ENCODE data around the gene TRERF1.

Gene TRERF1

GRCh38 chr6:42366011-42366705 is 85.6 kb downstream of the TRERF1 start:
- DNase-seq: no peak

DNA sequence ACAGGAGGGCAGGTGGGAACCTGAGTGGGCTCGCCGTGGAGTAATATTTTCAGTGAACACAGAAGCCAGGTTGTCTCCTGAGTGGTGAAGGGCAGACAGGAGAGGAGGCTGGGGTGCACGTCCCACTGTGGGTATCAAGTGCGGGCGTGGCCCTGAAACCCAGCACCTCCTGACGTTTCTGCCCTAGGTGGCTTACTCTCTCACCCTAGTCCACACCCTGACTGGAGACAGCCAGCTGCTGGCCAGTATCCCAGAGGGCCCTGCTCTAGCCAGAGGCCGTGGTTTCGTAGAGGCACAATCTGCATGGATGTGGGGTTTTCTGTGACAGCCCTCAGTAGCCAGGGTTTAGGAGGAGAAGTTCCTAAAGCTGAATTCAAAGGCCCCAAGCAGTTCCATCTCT is 86.7 kb downstream of the TRERF1 start:
- no peak for DNase-seq

DNA sequence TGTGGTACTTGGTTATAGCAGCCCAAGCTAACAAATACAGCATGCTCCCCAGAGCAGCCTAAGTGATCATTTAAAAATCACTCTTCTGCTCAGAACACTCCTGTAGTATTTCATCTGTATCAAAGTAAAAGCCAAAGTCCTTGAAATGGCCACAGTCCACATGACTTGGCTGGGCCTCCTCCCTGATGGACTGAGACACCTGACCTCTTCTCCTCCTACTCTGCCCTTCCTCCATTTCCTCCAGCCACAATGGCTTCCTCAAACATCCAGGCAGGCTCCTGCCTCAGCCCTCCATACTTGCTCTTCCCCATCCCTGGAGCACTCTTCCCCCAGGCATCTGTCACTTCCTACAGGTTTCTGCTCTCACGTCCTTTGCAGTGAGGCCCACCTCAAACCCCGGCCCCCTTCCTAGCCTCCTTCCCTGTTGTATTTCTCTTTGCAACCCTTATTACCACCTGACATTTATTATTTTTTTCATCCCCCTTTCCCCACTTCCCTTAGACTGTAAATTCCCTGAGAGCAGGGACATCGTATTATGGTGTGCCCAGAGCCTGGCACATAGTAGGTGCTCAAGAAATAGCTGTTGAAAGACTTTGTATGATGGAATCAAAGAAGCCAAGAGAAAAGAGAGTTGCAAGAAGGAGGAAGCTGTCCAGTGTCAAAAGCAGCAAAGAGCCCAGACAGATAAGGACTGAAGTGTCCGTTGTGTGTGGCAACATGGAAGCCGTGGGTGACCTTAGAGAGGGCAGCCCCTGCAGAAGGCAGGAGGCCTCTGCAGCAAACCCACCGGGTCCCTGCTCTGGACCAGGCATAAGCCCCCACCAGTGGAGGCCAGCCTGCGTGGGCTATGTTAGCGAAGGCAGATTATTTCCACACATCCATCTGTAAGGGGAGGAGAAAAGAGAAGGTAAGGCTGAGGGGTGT is 87.5 kb downstream of the TRERF1 start:
- no peak for DNase-seq

DNA sequence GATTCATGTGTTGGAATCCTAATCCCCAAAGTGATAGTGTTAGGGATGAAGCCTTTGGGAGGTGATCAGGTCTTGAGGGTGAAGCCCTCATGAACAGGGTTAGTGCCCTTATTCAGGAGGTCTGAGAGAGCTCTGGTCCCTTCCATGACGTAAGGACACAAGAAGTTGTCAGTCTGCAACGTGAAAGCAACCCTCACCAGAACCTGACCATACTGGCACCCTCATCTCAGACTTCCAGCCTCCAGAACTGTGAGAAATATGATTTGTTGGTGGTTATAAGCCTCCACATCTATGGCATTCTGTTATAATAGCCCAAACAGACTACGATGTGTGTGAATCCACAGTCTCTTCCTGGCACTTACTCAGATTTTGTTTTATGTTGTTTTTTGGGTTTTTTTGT is 90.7 kb downstream of the TRERF1 start:
- no peak for DNase-seq

DNA sequence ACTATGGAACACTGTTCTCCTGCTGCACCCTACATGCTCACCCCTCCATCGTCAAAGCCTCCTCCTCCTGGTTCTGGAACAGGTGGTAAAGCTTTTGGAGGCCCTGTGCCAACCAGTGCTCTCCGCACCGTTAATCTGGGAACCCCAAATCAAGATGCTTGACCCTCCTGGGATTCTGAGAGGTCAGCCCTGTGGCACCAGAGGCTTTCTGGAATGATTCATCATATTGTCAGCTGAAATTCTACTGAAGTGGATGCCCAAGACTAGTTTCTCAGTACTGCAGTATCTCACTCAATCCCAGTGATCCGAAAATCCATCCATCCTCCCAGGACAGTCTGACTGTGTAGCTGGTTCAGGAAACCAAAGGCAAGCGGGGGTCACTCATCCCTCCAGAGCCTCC is 92.7 kb downstream of the TRERF1 start:
- no peak for DNase-seq

GRCh38 chr6:42355416-42355815 is 96.3 kb downstream of the TRERF1 start:
- DNase-seq: no peak

DNA sequence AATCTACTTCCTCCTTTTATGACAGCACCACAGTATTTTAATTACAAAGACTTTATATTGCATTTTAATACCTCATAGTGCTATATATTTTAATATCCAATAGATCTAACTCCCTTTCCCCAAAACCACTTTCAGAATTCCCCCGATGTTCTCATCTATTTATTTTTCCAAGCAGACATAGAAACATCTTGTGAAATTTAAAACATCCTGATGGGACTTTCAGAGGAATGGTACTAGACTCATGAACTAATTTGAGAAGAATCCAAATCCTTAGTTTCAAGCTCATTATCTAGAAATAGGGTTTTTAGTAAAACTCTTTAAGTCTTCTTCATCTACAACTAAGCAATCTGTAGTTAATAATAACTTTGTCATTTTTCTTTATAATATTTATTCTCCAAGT is 97.0 kb downstream of the TRERF1 start:
- no peak for DNase-seq

- DNase-seq: no peak
These were observed 98.7 kb downstream of the TRERF1 start for GRCh38 chr6:42352856-42353564.

- DNase-seq: no peak
These were observed 100.8 kb downstream of the TRERF1 start for GRCh38 chr6:42350911-42351310.

- no peak for DNase-seq
These were observed 101.8 kb downstream of the TRERF1 start for GRCh38 chr6:42349753-42350511.

DNA sequence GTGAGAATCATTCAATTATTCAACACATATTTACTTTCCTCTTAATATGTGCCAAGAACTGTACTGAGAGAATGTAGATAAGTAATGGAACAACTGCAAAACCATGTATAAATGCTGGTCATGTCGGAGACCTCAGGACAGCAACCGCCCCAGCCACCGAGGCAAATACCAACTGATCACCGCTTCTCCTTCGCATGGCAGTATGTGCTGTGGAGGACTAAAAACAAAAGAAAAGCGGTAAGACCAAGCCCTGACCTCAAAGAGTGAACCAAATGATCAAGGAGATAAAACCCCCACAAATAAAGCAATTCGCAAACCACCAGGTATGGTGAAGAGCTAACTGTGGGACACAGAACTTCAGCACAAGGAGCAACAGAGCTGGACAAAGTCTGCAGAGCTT is 104.3 kb downstream of the TRERF1 start:
- DNase-seq: no peak

GRCh38 chr6:42345696-42346416 is 105.9 kb downstream of the TRERF1 start:
- no peak for DNase-seq

- DNase-seq: no peak
These were observed 107.0 kb downstream of the TRERF1 start for GRCh38 chr6:42344756-42345155.

DNA sequence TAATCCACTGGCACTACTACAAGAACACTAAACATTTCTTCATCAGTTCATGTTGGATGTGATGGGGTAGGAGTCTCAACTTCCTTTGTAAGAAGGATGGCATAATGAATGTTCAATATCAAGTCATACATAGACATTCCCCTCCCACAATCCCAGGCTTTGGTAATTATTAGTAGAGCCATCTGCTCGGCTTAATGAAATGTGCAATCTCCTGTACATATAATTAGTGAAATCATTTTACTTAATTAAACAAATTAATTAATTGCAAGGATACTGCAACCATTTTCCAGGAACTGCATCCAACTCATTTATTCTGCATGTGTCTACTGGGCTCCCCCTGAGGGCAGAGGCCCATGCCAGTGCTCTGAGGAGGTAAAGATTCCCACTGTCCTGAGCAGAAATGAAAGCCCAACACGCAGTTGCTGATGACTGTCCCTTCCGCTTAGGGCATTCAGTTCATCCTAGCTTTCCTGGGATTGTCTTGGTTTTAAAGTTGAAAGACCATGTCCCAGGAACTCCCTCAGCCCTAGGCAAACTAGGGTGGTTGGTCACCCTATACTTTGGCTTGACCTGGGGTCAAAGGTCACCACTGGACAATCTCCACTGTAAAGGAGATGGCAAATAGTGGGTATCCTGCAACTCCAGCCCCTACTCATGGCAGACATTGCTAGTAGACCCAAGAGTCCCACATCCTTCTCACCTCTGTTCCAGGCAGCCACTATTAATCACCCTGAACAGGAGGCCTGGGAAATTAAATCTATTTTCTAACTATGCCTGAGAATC is 109.8 kb downstream of the TRERF1 start:
- no peak for DNase-seq

GRCh38 chr6:42341221-42341620 is 110.5 kb downstream of the TRERF1 start:
- DNase-seq: no peak

DNA sequence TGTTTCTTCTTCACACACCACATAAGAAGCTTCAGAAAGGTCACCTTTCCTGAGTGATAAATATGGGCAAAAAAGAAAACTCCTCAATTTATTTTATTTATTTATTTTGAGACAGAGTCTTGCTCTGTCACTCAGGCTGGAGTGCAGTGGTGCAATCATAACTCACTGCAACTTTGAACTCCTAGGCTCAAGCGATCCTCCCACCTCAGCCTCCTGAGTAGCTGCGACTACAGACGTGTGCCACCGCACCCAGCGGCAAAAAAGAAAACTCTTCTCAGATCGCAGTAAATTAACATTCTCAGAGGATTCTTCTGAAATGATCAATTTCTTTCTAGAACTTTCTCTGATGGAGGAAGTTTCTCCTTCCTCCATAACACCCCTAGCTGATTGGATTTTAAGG is 111.2 kb downstream of the TRERF1 start:
- no peak for DNase-seq

GRCh38 chr6:42339991-42340401 is 111.7 kb downstream of the TRERF1 start:
- DNase-seq: no peak

DNA sequence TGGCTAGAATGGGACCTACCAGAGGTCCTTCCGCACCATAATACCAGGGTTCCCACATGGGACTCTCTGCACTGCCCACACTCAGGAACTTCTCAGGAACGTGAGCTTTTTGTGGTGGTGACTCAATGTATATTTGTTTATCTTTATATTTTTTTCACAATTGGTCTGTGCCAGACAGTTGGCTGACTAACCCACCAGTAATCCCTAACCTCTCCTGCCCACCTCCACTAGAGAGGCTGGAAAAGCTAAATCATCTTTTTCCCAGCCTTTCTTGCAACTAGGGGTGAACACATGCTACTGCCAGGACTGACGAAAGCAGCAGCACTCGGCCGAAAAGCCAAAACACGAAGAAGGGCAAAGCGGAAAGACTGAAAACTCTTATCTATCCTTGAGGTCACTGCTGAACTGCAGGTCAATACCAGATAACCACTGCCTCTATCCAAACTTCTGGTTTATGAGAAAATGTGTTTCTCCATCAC is 112.9 kb downstream of the TRERF1 start:
- no peak for DNase-seq

GRCh38 chr6:42337985-42338743 is 113.6 kb downstream of the TRERF1 start:
- no peak for DNase-seq

- no peak for DNase-seq
These were observed 115.3 kb downstream of the TRERF1 start for GRCh38 chr6:42336431-42336830.
